ENCODE measurements around the gene KRT83.

Gene KRT83

GRCh38 chr12:52322069-52322468 is 871 bp upstream of the KRT83 start:
- no peaks in the 10 kb centered on the region for H3K36me3 ChIP-seq (replicated peaks; ENCODE audit: low read depth, low read length)
- H4K20me1 ChIP-seq (ENCODE audit: insufficient read depth, low read length): no peaks in the 10 kb centered on the region
- H3K4me3 ChIP-seq (ENCODE audit: low read length): no peak overlapping the region
- no peak overlapping the region for H3K27ac ChIP-seq (ENCODE audit: low read length)
- peaks cover 52% of the 10 kb centered on the region for H3K27me3 ChIP-seq (ENCODE audit: low read depth, low read length)
- H2AFZ ChIP-seq (ENCODE audit: low read depth, low read length): no peak overlapping the region
- H3K4me2 ChIP-seq (ENCODE audit: low read length): no peak overlapping the region
- TF ChIP-seq, protein P1, sequence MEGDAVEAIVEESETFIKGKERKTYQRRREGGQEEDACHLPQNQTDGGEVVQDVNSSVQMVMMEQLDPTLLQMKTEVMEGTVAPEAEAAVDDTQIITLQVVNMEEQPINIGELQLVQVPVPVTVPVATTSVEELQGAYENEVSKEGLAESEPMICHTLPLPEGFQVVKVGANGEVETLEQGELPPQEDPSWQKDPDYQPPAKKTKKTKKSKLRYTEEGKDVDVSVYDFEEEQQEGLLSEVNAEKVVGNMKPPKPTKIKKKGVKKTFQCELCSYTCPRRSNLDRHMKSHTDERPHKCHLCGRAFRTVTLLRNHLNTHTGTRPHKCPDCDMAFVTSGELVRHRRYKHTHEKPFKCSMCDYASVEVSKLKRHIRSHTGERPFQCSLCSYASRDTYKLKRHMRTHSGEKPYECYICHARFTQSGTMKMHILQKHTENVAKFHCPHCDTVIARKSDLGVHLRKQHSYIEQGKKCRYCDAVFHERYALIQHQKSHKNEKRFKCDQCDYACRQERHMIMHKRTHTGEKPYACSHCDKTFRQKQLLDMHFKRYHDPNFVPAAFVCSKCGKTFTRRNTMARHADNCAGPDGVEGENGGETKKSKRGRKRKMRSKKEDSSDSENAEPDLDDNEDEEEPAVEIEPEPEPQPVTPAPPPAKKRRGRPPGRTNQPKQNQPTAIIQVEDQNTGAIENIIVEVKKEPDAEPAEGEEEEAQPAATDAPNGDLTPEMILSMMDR (IDR thresholded peaks at IDR 0.05; ENCODE audit: low read depth, low read length): no peak
- TF ChIP-seq EZH2phosphoT487 (IDR thresholded peaks at IDR 0.05; ENCODE audit: low read depth): no peak
- H3K9ac ChIP-seq (ENCODE audit: low read length): no peak overlapping the region
- peaks cover 4% of the 10 kb centered on the region for H3K4me1 ChIP-seq (ENCODE audit: low read length)
- no peaks in the 10 kb centered on the region for H3K9me3 ChIP-seq (ENCODE audit: insufficient read depth, low read length)
- H3K79me2 ChIP-seq (ENCODE audit: low read length): no peaks in the 10 kb centered on the region

GRCh38 chr12:52321418-52321817 is 220 bp upstream of the KRT83 start:
- no peak overlapping the region for H3K27ac ChIP-seq (ENCODE audit: low read length)
- TF ChIP-seq EZH2phosphoT487 (IDR thresholded peaks at IDR 0.05; ENCODE audit: low read depth): no peak
- TF ChIP-seq, protein P1 (IDR thresholded peaks at IDR 0.05; ENCODE audit: low read depth, low read length): no peak
- H3K79me2 ChIP-seq (ENCODE audit: low read length): no peaks in the 10 kb centered on the region

GRCh38 chr12:52319097-52319496 is 2.1 kb downstream of the KRT83 start:
- TF ChIP-seq EZH2phosphoT487 (IDR thresholded peaks at IDR 0.05; ENCODE audit: low read depth): no peak
- TF ChIP-seq, protein P1 (IDR thresholded peaks at IDR 0.05; ENCODE audit: low read depth, low read length): 0 out of 2 replicates have a peak, but pooled peaks have one; percentile 8
- H3K4me1 ChIP-seq (ENCODE audit: low read length): no peaks in the 10 kb centered on the region
- H3K36me3 ChIP-seq (replicated peaks; ENCODE audit: low read depth, low read length): no peaks in the 10 kb centered on the region
- H3K4me3 ChIP-seq (ENCODE audit: low read length): no peak overlapping the region
- H3K9me3 ChIP-seq (ENCODE audit: insufficient read depth, low read length): no peaks in the 10 kb centered on the region
- no peaks in the 10 kb centered on the region for H3K79me2 ChIP-seq (ENCODE audit: low read length)
- H3K4me2 ChIP-seq (ENCODE audit: low read length): no peak overlapping the region
- peaks cover 42% of the 10 kb centered on the region for H3K27me3 ChIP-seq (ENCODE audit: low read depth, low read length)
- H3K9ac ChIP-seq (ENCODE audit: low read length): no peak overlapping the region
- H2AFZ ChIP-seq (ENCODE audit: low read depth, low read length): no peak overlapping the region
- no peak overlapping the region for H3K27ac ChIP-seq (ENCODE audit: low read length)
- H4K20me1 ChIP-seq (ENCODE audit: insufficient read depth, low read length): no peaks in the 10 kb centered on the region

More at GRCh38 chr12:52321418-52321817, 220 bp upstream of the KRT83 start:
- Histone ChIP-seq H3K27me3 (ENCODE audit: low read depth, low read length) (peaks cover 52% of the 10 kb centered on the region), H3K4me3 (ENCODE audit: low read length) (no peak overlapping the region), H3K9ac (ENCODE audit: low read length) (no peak overlapping the region), H3K36me3 (replicated peaks; ENCODE audit: low read depth, low read length) (no peaks in the 10 kb centered on the region), H3K4me1 (ENCODE audit: low read length) (no peaks in the 10 kb centered on the region), H3K4me2 (ENCODE audit: low read length) (no peak overlapping the region), H4K20me1 (ENCODE audit: insufficient read depth, low read length) (no peaks in the 10 kb centered on the region), H2AFZ (ENCODE audit: low read depth, low read length) (no peak overlapping the region), H3K9me3 (ENCODE audit: insufficient read depth, low read length) (no peaks in the 10 kb centered on the region)

GRCh38 chr12:52318241-52318990 is 2.8 kb downstream of the KRT83 start:
- H3K4me2 ChIP-seq (ENCODE audit: low read length): no peak overlapping the region

More at GRCh38 chr12:52318241-52318990, 2.8 kb downstream of the KRT83 start:
- Histone ChIP-seq H3K27me3 (ENCODE audit: low read depth, low read length) (peaks cover 46% of the 10 kb centered on the region), H3K27ac (ENCODE audit: low read length) (no peak overlapping the region), H3K9ac (ENCODE audit: low read length) (no peak overlapping the region), H3K4me1 (ENCODE audit: low read length) (no peaks in the 10 kb centered on the region), H4K20me1 (ENCODE audit: insufficient read depth, low read length) (no peaks in the 10 kb centered on the region), H3K9me3 (ENCODE audit: insufficient read depth, low read length) (no peaks in the 10 kb centered on the region), H3K79me2 (ENCODE audit: low read length) (no peaks in the 10 kb centered on the region), H3K4me3 (ENCODE audit: low read length) (no peak overlapping the region), H2AFZ (ENCODE audit: low read depth, low read length) (no peak overlapping the region), H3K36me3 (replicated peaks; ENCODE audit: low read depth, low read length) (no peaks in the 10 kb centered on the region)
- no peak for TF ChIP-seq EZH2phosphoT487 (IDR thresholded peaks at IDR 0.05; ENCODE audit: low read depth)
- TF ChIP-seq, protein P1 (IDR thresholded peaks at IDR 0.05; ENCODE audit: low read depth, low read length): no peak
